Measurements from ENCODE around the gene LAD1.

LAD1 gene

GRCh38 chr1:201418461-201418860 lies 19.3 kb upstream of the LAD1 start:
- no peak for DNase-seq (ENCODE audit: low spot score)

- DNase-seq (ENCODE audit: low spot score), result no peak
Observed at GRCh38 chr1:201414051-201414738, 15.1 kb upstream of the LAD1 start.

GRCh38 chr1:201411292-201411691 lies 12.2 kb upstream of the LAD1 start:
- no peak for DNase-seq (ENCODE audit: low spot score)

GRCh38 chr1:201409440-201409839 lies 10.3 kb upstream of the LAD1 start:
- DNase-seq (ENCODE audit: low spot score), result no peak

- DNase-seq (ENCODE audit: low spot score), result no peak
Observed at GRCh38 chr1:201408834-201409200, 9.7 kb upstream of the LAD1 start.

- peak; percentile 56 for DNase-seq (ENCODE audit: low spot score)
Observed at GRCh38 chr1:201408176-201408833, 9.2 kb upstream of the LAD1 start.

GRCh38 chr1:201406831-201407406 lies 7.8 kb upstream of the LAD1 start:
- DNase-seq (ENCODE audit: low spot score), result no peak

GRCh38 chr1:201405484-201405831 lies 6.3 kb upstream of the LAD1 start:
- DNase-seq (ENCODE audit: low spot score), result no peak

- DNase-seq (ENCODE audit: low spot score), result no peak
Observed at GRCh38 chr1:201404722-201405483, 5.8 kb upstream of the LAD1 start.

- no peak for DNase-seq (ENCODE audit: low spot score)
Observed at GRCh38 chr1:201404055-201404454, 4.9 kb upstream of the LAD1 start.

- DNase-seq (ENCODE audit: low spot score), result no peak
Observed at GRCh38 chr1:201403359-201403758, 4.2 kb upstream of the LAD1 start.

- DNase-seq (ENCODE audit: low spot score), result no peak
Observed at GRCh38 chr1:201401700-201402099, 2.6 kb upstream of the LAD1 start.

- DNase-seq (ENCODE audit: low spot score), result no peak
Observed at GRCh38 chr1:201400852-201401230, 1.7 kb upstream of the LAD1 start.

- no peak for DNase-seq (ENCODE audit: low spot score)
Observed at GRCh38 chr1:201400212-201400851, 1.2 kb upstream of the LAD1 start.

GRCh38 chr1:201399352-201400126 lies 415 bp upstream of the LAD1 start:
- no peak for DNase-seq (ENCODE audit: low spot score)

- no peak for DNase-seq (ENCODE audit: low spot score)
Observed at GRCh38 chr1:201397675-201398074, 1.4 kb downstream of the LAD1 start.

- DNase-seq (ENCODE audit: low spot score), result no peak
Observed at GRCh38 chr1:201396861-201397464, 2.2 kb downstream of the LAD1 start.

GRCh38 chr1:201395936-201396335 lies 3.2 kb downstream of the LAD1 start:
- no peak for DNase-seq (ENCODE audit: low spot score)

- no peak for DNase-seq (ENCODE audit: low spot score)
Observed at GRCh38 chr1:201394591-201394990, 4.5 kb downstream of the LAD1 start.

GRCh38 chr1:201393076-201393475 lies 6.0 kb downstream of the LAD1 start:
- DNase-seq (ENCODE audit: low spot score), result no peak
